Adrenal gland (tissue), 12 donors: ENCODE data around the gene CROCC. TPM values are rescaled to one million over a fixed set of nuclear protein-coding genes. Genes with fewer than 3 reads are reported as not detected.

Experiments used
- DNase-seq, 7 donors: peaks; one replicate each; pipeline ENCODE4 v3.0.0-alpha.2; 2019 to 2020
- H3K27ac ChIP-seq, 5 donors: fragments of 200-600 bp; sonication (generic) in 4 of 5; 1 replicate in 3 of 5; 2 replicates in 2 of 5; pipeline versions ENCODE4 v1.5.1 to v1.8.0; 2016 to 2020; ENCODE audit warnings: mild to moderate bottlenecking in 1 of 5
- H3K27me3 ChIP-seq: fragments of 200-600 bp; 2 replicates; pipeline ENCODE4 v1.8.0; 2021
- H3K36me3 ChIP-seq, 2 donors: fragments of 200-600 bp; replicated peaks in 1 of 2; 1 replicate in 1 of 2; 2 replicates in 1 of 2; pipeline versions ENCODE4 v1.5.1 to v1.8.0; 2018 to 2022
- H3K4me1 ChIP-seq, 2 donors: fragments of 200-600 bp; replicated peaks in 1 of 2; 1 replicate in 1 of 2; 2 replicates in 1 of 2; pipeline versions ENCODE4 v1.5.1 to v1.8.0; 2018 to 2021
- H3K4me3 ChIP-seq, 4 donors: fragments of 200-600 bp; sonication (generic) in 3 of 4; one replicate each; pipeline ENCODE4 v1.5.1; 2016 to 2018
- H3K9me3 ChIP-seq, 3 donors: fragments of 200-600 bp; sonication (generic) in 1 of 3; replicated peaks in 1 of 3; 1 replicate in 2 of 3; 2 replicates in 1 of 3; pipeline versions ENCODE4 v1.5.1 to v1.8.0; 2016 to 2021
- POLR2A ChIP-seq, 2 donors: fragments of 450-650 bp; IDR thresholded peaks; one replicate each; pipeline ENCODE4 v1.6.1; 2017; ENCODE audit warnings: antibody characterized with exemption in 2 of 2, mild to moderate bottlenecking in 2 of 2, moderate library complexity in 1 of 2
- WGBS, 4 donors: extraction: QIAGEN DNeasy Blood & Tissue Kit in 2 of 4; methylation state at CpG; one replicate each; pipeline versions ENCODE4 v1.1.5 to v1.1.7; 2013 to 2017; 5-methylcytosine and 5-hydroxymethylcytosine counted together
- intact Hi-C, 2 donors: fragments of 100-400 bp; cut with DNase I; formaldehyde crosslinking; loops; one replicate each; pipeline versions ENCODE4 v1.14.1 to v1.15.0; 2022 to 2023
- polyA plus RNA-seq, 3 donors: library from polyadenylated mRNA; stranded (reverse); fragments of 200-250 nt in 2 of 3; fragments of 350-450 nt in 1 of 3; fragmentation: Illumina TruSeq in 1 of 3; extraction: RNeasy Lipid Tissue Mini Kit (QIAGEN cat#74804) in 1 of 3; gene quantifications; one replicate each; pipeline ENCODE4 v1.2.3, GENCODE V29; 2013 to 2014
- total RNA-seq, 9 donors: library from RNA; depleted of rRNA in 4 of 9; stranded (reverse); fragments of >200 nt in 4 of 9; fragments of 120-200 nt in 1 of 9; fragmentation: NEBNext Ultra II Directional in 1 of 9; extraction: Animal tissue kit (Norgen Biotek cat#: 25700) in 1 of 9; gene quantifications; one replicate each; pipeline versions ENCODE4 v1.1.0 to v1.2.4, GENCODE V29; 2013 to 2023
- TF ChIP-seq, protein P1 (sequence below), 6 experiments: fragments of 450-650 bp in 4 of 6; fragments of 200-600 bp in 2 of 6; sonication (generic) in 1 of 6; IDR thresholded peaks; 1 replicate in 5 of 6; 2 replicates in 1 of 6; pipeline versions ENCODE4 v1.5.1 to v1.8.0; 2016 to 2021; ENCODE audit warnings: antibody characterized with exemption in 6 of 6, mild to moderate bottlenecking in 2 of 6, moderate library complexity in 1 of 6
- donor health status: healthy with polysubstance abuse.
- donor health status: Bipolar disorder and iron deficiency.
- donor health status: DM: yes; HTN: yes; CAD: no.
- donor health status: DM: no; HTN: no; CAD: no.
- donor health status: DM: no; HTN: no; CAD: no.
- donor health status: DM: yes; HTN: yes; CAD: no.

CROCC gene
- total and polyA plus RNA-seq, 12 donors, result 2.3 to 151 (median 19.2) TPM

DNA sequence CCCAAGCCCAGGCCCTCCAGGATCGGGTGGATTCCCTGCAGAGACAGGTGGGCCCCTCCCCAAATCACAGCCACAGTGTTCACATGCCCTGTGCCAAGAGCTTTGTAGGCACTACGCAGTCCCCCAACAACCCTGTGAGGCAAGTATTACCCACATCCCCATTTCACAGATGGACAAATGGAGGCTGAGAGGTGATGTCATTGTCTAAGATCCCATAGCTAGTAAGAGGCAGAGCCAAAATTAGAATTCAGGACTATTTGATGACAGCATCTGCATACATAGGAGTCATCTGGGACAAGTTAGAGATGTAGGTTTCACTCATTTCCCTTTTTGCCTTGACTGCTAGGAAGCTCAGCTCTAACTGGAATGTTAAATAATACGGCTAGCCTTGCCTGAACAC, 46.6 kb downstream of the CROCC start:
- intact Hi-C loops, result loop anchor here in 1 of 2 donors (5.0 kb wide), 1 partner anchor 69 kb away; no protein-coding TSS in a partner anchor
- 90 to 98% (median 97%) methylated on average over 1 to 3 of the region's 3 CpGs for WGBS, 4 donors
- H3K27me3 ChIP-seq, result no peaks in the 10 kb centered on the region
- H3K27ac ChIP-seq, result no peak overlapping the region
- peaks cover 0 to 13% of the 10 kb centered on the region in 2 donors for H3K36me3 ChIP-seq
- H3K4me3 ChIP-seq, result no peak overlapping the region
- H3K4me1 ChIP-seq, result peaks cover 6 to 11% of the 10 kb centered on the region in 2 donors
- H3K9me3 ChIP-seq, result no peaks in the 10 kb centered on the region
- no peak for TF ChIP-seq POLR2A (IDR thresholded peaks at IDR 0.05)
- TF ChIP-seq, protein P1, sequence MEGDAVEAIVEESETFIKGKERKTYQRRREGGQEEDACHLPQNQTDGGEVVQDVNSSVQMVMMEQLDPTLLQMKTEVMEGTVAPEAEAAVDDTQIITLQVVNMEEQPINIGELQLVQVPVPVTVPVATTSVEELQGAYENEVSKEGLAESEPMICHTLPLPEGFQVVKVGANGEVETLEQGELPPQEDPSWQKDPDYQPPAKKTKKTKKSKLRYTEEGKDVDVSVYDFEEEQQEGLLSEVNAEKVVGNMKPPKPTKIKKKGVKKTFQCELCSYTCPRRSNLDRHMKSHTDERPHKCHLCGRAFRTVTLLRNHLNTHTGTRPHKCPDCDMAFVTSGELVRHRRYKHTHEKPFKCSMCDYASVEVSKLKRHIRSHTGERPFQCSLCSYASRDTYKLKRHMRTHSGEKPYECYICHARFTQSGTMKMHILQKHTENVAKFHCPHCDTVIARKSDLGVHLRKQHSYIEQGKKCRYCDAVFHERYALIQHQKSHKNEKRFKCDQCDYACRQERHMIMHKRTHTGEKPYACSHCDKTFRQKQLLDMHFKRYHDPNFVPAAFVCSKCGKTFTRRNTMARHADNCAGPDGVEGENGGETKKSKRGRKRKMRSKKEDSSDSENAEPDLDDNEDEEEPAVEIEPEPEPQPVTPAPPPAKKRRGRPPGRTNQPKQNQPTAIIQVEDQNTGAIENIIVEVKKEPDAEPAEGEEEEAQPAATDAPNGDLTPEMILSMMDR (IDR thresholded peaks at IDR 0.05), result no peak
- DNase-seq, result no peak

DNA sequence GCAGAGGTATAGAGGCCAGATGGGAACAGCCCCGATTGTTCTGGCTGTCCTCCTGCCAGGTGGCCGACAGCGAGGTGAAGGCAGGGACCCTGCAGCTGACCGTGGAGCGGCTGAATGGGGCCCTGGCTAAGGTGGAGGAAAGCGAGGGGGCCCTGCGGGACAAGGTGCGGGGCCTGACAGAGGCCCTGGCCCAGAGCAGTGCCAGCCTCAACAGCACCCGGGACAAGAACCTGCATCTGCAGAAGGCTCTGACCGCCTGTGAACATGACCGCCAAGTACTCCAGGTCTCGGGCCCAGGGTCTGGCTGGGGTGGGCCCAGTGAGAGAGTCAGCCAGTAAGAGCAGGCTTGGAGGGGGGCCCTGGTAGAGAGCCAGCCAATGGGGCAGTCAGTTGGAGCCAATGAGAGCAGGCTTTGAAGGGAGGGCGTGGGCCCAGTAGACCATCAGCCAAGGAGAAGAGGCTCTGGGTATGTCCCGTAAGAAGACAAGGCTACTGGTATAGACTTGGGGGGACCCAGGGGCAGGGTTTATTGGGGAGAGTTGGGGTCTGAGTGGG, 47.4 kb downstream of the CROCC start:
- DNase-seq, result no peak
- H3K27me3 ChIP-seq, result no peaks in the 10 kb centered on the region
- H3K9me3 ChIP-seq, result no peaks in the 10 kb centered on the region
- H3K27ac ChIP-seq, result no peak overlapping the region
- no peak for TF ChIP-seq POLR2A (IDR thresholded peaks at IDR 0.05)
- TF ChIP-seq, protein P1 (IDR thresholded peaks at IDR 0.05), result no peak
- H3K4me3 ChIP-seq, result no peak overlapping the region
- 88 to 95% (median 89%) methylated on average over 13 to 14 of the region's 14 CpGs for WGBS, 4 donors
- intact Hi-C loops, result loop anchor here in 1 of 2 donors (5.0 kb wide), 1 partner anchor 68 kb away; no protein-coding TSS in a partner anchor
- peaks cover 0 to 13% of the 10 kb centered on the region in 2 donors for H3K36me3 ChIP-seq
- peaks cover 6 to 11% of the 10 kb centered on the region in 2 donors for H3K4me1 ChIP-seq

DNA sequence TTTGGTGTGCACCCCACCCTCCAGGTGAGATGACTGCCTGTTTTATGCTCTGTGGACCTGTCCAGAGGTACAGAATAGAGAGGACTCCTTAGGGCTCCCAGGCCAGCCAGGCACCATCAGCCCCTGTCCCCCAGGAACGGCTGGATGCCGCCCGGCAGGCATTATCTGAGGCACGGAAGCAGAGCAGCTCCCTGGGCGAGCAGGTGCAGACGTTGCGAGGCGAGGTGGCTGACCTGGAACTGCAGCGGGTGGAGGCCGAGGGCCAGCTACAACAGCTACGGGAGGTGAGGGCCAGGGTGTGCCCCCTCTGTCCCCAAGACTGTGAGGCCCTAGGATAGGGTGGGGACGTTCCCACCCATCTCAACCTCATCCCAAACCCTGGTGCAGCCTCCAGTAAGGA, 47.9 kb downstream of the CROCC start:
- TF ChIP-seq POLR2A (IDR thresholded peaks at IDR 0.05), result no peak
- TF ChIP-seq, protein P1 (IDR thresholded peaks at IDR 0.05), result no peak
- Histone ChIP-seq H3K4me3 (no peak overlapping the region), H3K27ac (no peak overlapping the region), H3K36me3 (peaks cover 0 to 13% of the 10 kb centered on the region in 2 donors), H3K27me3 (no peaks in the 10 kb centered on the region), H3K9me3 (no peaks in the 10 kb centered on the region), H3K4me1 (peaks cover 6 to 11% of the 10 kb centered on the region in 2 donors)
- intact Hi-C loops, result loop anchor here in 1 of 2 donors (5.0 kb wide), 1 partner anchor 68 kb away; no protein-coding TSS in a partner anchor
- DNase-seq, result no peak
- WGBS, 4 donors, result 94 to 98% (median 94%) methylated on average over 11 to 12 of the region's 12 CpGs

DNA sequence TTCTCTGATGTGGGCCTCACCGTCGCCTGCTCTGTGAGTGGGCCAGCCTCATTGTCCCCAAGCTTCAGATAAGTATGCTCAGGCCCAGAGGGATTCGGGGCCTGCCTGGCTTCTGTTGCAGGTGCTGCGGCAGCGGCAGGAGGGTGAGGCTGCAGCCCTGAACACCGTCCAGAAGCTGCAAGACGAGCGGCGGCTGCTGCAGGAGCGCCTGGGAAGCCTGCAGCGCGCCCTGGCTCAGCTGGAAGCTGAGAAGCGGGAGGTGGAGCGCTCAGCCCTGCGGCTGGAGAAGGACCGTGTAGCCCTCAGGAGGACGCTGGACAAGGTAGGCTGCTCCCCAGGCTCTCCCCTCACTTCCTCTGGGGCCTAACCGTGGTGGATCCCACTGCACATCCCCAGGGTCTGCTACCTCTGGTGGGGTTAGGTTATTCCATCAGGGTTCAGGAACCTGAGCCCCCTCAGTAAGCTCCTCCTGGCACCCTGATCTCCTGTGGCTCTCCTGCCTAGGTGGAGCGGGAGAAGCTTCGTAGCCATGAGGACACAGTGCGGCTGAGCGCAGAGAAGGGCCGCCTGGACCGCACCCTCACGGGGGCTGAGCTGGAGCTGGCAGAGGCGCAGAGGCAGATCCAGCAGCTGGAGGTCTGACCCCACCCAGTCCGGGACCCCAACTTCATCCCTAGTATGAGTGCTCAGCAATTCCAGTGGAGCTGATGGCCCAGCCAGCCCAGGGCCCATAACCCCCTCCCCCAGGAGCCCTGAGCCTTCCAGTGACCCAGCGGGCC, 48.6 kb downstream of the CROCC start:
- no peak overlapping the region for H3K4me3 ChIP-seq
- intact Hi-C loops, result no loop called here
- DNase-seq, result no peak
- H3K4me1 ChIP-seq, result peaks cover 6 to 11% of the 10 kb centered on the region in 2 donors
- H3K27ac ChIP-seq, result no peak overlapping the region
- no peak for TF ChIP-seq POLR2A (IDR thresholded peaks at IDR 0.05)
- TF ChIP-seq, protein P1 (IDR thresholded peaks at IDR 0.05), result no peak
- no peaks in the 10 kb centered on the region for H3K9me3 ChIP-seq
- no peaks in the 10 kb centered on the region for H3K27me3 ChIP-seq
- peaks cover 0 to 13% of the 10 kb centered on the region in 2 donors for H3K36me3 ChIP-seq
- WGBS, 4 donors, result 93 to 95% (median 95%) methylated on average over 7 to 28 of the region's 28 CpGs
